K562 (cell line): Measurements from ENCODE around the gene MTA2. TPM values are rescaled to one million over a fixed set of nuclear protein-coding genes. Genes with fewer than 3 reads are reported as not detected.

Experiments
- ATAC-seq: fragments of 200-7000 bp; cut with Tn5 transposase; 3 replicates; pipeline ENCODE4 v1.9.1; 2020; ENCODE audit warnings: moderate library complexity
- BruUV-seq: library from RNA; stranded (reverse); fragments of 400-500 nt; replicated peaks from 2 replicates; lab custom pipeline; 2021; lab: Mats Ljungman, UMichigan
- CTCF ChIA-PET: fragments of 300-600 bp; formaldehyde crosslinking; extraction: SDS; loops from one replicate; lab custom pipeline; 2021; ENCODE audit warnings: low intra/inter-chr PET ratio; lab: Yijun Ruan, JAX
- POLR2A ChIA-PET: fragments of 300-600, 350-650 bp; sonication (Branson Sonifier 250); formaldehyde crosslinking; extraction: SDS; loops from one replicate; lab custom pipeline; 2021; ENCODE audit warnings: antibody characterized with exemption, inconsistent platforms; lab: Yijun Ruan, JAX
- DNase-seq, 4 experiments: peaks; one replicate each; pipeline versions ENCODE4 v3.0.0 to v3.0.0-alpha.2; 2011 to 2018; ENCODE audit warnings: low spot score in 3 of 4, mixed read lengths in 3 of 4; ENCODE audit errors: extremely low read depth in 1 of 4
- FAIRE-seq: peaks from 2 replicates; lab custom pipeline; 2011; peaks lifted over from hg19 to GRCh38; lab: Jason Lieb, UNC
- H2AFZ ChIP-seq: 2 replicates; pipeline ENCODE4 v1.6.0; 2011; ENCODE audit warnings: low read depth, low read length, control low read depth, inconsistent platforms
- H3K27ac ChIP-seq: fragments of 200-600 bp; 3 replicates; pipeline ENCODE4 v1.8.0; 2011; ENCODE audit warnings: low read depth, mild to moderate bottlenecking, control low read depth, inconsistent platforms, low read length, moderate library complexity, mixed read lengths; ENCODE audit errors: extremely low read depth
- H3K27me3 ChIP-seq, 2 experiments: fragments of 300-600 bp in 1 of 2; 2 replicates in 1 of 2; 3 replicates in 1 of 2; pipeline versions ENCODE4 v1.6.0 to v1.8.0; 2011; ENCODE audit warnings: inconsistent platforms in 2 of 2, low read length in 2 of 2, mild to moderate bottlenecking in 1 of 2, mixed read lengths in 1 of 2, moderate library complexity in 1 of 2; ENCODE audit not compliant: control insufficient read depth in 2 of 2, insufficient read depth in 2 of 2
- H3K36me3 ChIP-seq: fragments of 300-600 bp; 3 replicates; pipeline ENCODE4 v1.8.0; 2011; ENCODE audit warnings: mild to moderate bottlenecking, low read length, inconsistent platforms; ENCODE audit not compliant: control insufficient read depth, insufficient read depth
- H3K4me1 ChIP-seq, 2 experiments: fragments of 200-600 bp in 1 of 2; replicated peaks in 1 of 2; 2 replicates in 1 of 2; 3 replicates in 1 of 2; pipeline versions ENCODE4 v1.5.1 to v1.8.0; 2011; ENCODE audit warnings: inconsistent platforms in 2 of 2, low read length in 2 of 2, mild to moderate bottlenecking in 1 of 2, mixed read lengths in 1 of 2, moderate library complexity in 1 of 2; ENCODE audit not compliant: control insufficient read depth in 2 of 2, insufficient read depth in 2 of 2
- H3K4me2 ChIP-seq: 2 replicates; pipeline ENCODE4 v1.6.1; 2011; ENCODE audit warnings: low read length, control low read depth, inconsistent platforms, mixed read lengths; ENCODE audit not compliant: insufficient read depth
- H3K4me3 ChIP-seq: fragments of 200-600 bp; sonication (generic), shearing (Covaris generic); 2 replicates; pipeline ENCODE4 v1.5.1; 2016; ENCODE audit warnings: control low read depth, inconsistent platforms
- H3K79me2 ChIP-seq: fragments of 200-600 bp; 3 replicates; pipeline ENCODE4 v1.8.0; 2011; ENCODE audit warnings: low read length, inconsistent platforms; ENCODE audit not compliant: control insufficient read depth, insufficient read depth
- H3K9ac ChIP-seq, 2 experiments: 2 replicates each; pipeline versions ENCODE4 v1.6.0 to v1.6.1; 2011; ENCODE audit warnings: low read depth in 2 of 2, low read length in 2 of 2, control low read depth in 1 of 2, inconsistent platforms in 1 of 2, mild to moderate bottlenecking in 1 of 2, mixed read lengths in 1 of 2; ENCODE audit not compliant: insufficient read depth in 1 of 2
- H3K9me1 ChIP-seq: one replicate; pipeline ENCODE4 v1.6.0; 2011; ENCODE audit warnings: inconsistent platforms, mild to moderate bottlenecking, low read length, moderate library complexity; ENCODE audit not compliant: control insufficient read depth, insufficient read depth
- H3K9me3 ChIP-seq: replicated peaks from 2 replicates; pipeline ENCODE4 v1.5.1; 2011; ENCODE audit warnings: low read depth, low read length, inconsistent platforms; ENCODE audit not compliant: control insufficient read depth, insufficient read depth
- H4K20me1 ChIP-seq: replicated peaks from 2 replicates; pipeline ENCODE4 v1.6.1; 2011; ENCODE audit warnings: low read length, inconsistent platforms, mixed read lengths; ENCODE audit not compliant: control insufficient read depth, insufficient read depth
- BRD9 ChIP-seq: fragments of 450-650 bp; IDR thresholded peaks from 2 replicates; pipeline ENCODE4 v1.6.1; 2018; ENCODE audit warnings: low read depth; ENCODE audit not compliant: partially characterized antibody
- CAMTA2 ChIP-seq: fragments of 250-450 bp; sonication (Bioruptor Pico); conservative IDR thresholded peaks from 2 replicates; pipeline ENCODE4 v1.5.1; 2022
- CHCHD3 ChIP-seq: fragments of 250-450 bp; sonication (Bioruptor Pico); IDR thresholded peaks from 2 replicates; pipeline ENCODE4 v2.1.2; 2022; ENCODE audit warnings: mild to moderate bottlenecking
- EP300 ChIP-seq: IDR thresholded peaks from 2 replicates; pipeline ENCODE4 v1.6.1; 2012; ENCODE audit warnings: low read length, improper control_type of control experiment
- HCFC1 ChIP-seq: IDR thresholded peaks from 2 replicates; pipeline ENCODE4 v1.6.1; 2012; ENCODE audit warnings: low read depth, low read length, improper control_type of control experiment
- ILF3 ChIP-seq: fragments of 450-650 bp; IDR thresholded peaks from 2 replicates; pipeline ENCODE4 v1.6.1; 2018; ENCODE audit warnings: antibody characterized with exemption, mild to moderate bottlenecking, moderate library complexity, borderline replicate concordance
- MBD1 ChIP-seq: fragments of 250-450 bp; sonication (Bioruptor Pico); IDR thresholded peaks from 2 replicates; pipeline ENCODE4 v1.8.0; 2022; ENCODE audit warnings: inconsistent platforms
- RBM25 ChIP-seq: fragments of 200-400 bp; formaldehyde crosslinking; IDR thresholded peaks from 2 replicates; pipeline ENCODE4 v1.6.1; 2018; ENCODE audit warnings: low read length, low read depth, moderate library complexity; ENCODE audit not compliant: severe bottlenecking
- RCOR1 ChIP-seq, 2 experiments: IDR thresholded peaks; 2 replicates each; pipeline ENCODE4 v1.6.1; 2012; ENCODE audit warnings: low read depth in 2 of 2, low read length in 2 of 2, borderline replicate concordance in 1 of 2, improper control_type of control experiment in 1 of 2
- ZBTB7A ChIP-seq: IDR thresholded peaks from 2 replicates; pipeline ENCODE4 v1.6.1; 2011; ENCODE audit warnings: low read depth, mild to moderate bottlenecking, low read length, moderate library complexity, borderline replicate concordance; ENCODE audit not compliant: control insufficient read depth
- ZFP36 ChIP-seq: fragments of 150-350 bp; IDR thresholded peaks from 2 replicates; pipeline ENCODE4 v1.6.1; 2018; ENCODE audit warnings: low read length, low read depth; ENCODE audit not compliant: partially characterized antibody
- WGBS: fragments of 100-300 bp; shearing (Covaris generic); methylation state at CpG from one replicate; pipeline ENCODE4 v1.1.6; 2016; ENCODE audit warnings: low coverage, mixed read lengths; ENCODE audit not compliant: insufficient coverage; ENCODE audit errors: missing lambda C conversion rate; 5-methylcytosine and 5-hydroxymethylcytosine counted together
- in situ Hi-C: fragments of 300-500 bp; cut with MboI; formaldehyde crosslinking; loops from 4 replicates; pipeline ENCODE4 v1.15.0; 2018; ENCODE audit warnings: inconsistent platforms, mixed read lengths
- intact Hi-C: fragments of 100-400 bp; cut with micrococcal nuclease; formaldehyde crosslinking; loops from 2 replicates; pipeline ENCODE4 v1.14.2; 2022
- polyA plus RNA-seq, 8 experiments: library from polyadenylated mRNA; depleted of rRNA in 4 of 8; stranded (reverse) in 5 of 8; unstranded in 3 of 8; fragments of >200 nt; fragmentation: Nextera tagmentation in 2 of 8; fragmentation: Illumina TruSeq in 1 of 8; extraction: Ambion mirVana in 2 of 8; extraction: Trizol in 1 of 8; gene quantifications; 2 replicates each; pipeline versions ENCODE4 v1.2.1 to v1.2.3, GENCODE V29; 2011 to 2014; ENCODE audit warnings: inconsistent platforms in 1 of 8, missing spikeins in 1 of 8
- total RNA-seq, 7 experiments: library from RNA; depleted of rRNA in 6 of 7; stranded (reverse); fragments of >200 nt in 6 of 7; fragmentation: Illumina TruSeq in 2 of 7; extraction: Trizol in 2 of 7; gene quantifications; 2 replicates each; pipeline versions ENCODE4 v1.2.1 to v1.2.3, GENCODE V29; 2011 to 2021; ENCODE audit warnings: low replicate concordance in 1 of 7

MTA2 gene
- total and polyA plus RNA-seq, 9 of the 15 experiments (the other 6 are each of a cell fraction or from before 2014, with no cell fraction given) = 6.2 to 220 (median 172) TPM

GRCh38 chr11:62610403-62610802 is 8.7 kb upstream of the MTA2 start (continued):
- TF ChIP-seq HCFC1 (no peak), RCOR1 (IDR thresholded peaks at IDR 0.05; ENCODE audit: borderline replicate concordance in 1 of 2, low read depth in 2 of 2, low read length in 2 of 2) (peak in 1 of 2 experiments; percentile 64; a peak in 2 of 4 replicates), CAMTA2 (CRISPR knock-in tag) (no peak), BRD9 (peak; percentile 33), EP300 (no peak), CHCHD3 (CRISPR knock-in tag) (no peak), ZFP36 (peak; percentile 85), MBD1 (CRISPR knock-in tag) (no peak), RBM25 (peak; percentile 93)
- TF ChIP-seq, all 486 proteins: peak for 10

DNA sequence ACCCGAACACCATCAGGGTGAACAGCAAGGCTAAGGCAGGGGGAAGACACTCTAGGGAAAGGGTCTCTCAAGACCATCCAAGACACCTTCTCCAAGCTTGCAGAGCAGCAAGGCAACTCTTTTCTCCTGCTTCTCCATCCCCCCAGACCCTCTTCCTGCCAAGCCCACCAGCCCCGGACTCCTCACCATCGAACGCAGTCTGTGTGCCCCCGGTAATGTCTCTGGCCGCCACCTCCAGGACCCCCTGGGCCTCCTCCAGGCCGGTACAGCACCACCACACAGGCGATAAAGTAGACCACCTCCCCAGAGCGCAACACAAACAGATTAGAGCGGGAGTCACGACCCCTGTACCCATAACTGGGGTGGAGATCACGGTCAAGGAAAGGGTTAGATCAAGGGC is 7.1 kb upstream of the MTA2 start:
- Histone ChIP-seq H3K27me3 (no peaks in the 10 kb centered on the region), H3K9me3 (no peaks in the 10 kb centered on the region), H3K36me3 (peaks cover 66% of the 10 kb centered on the region; the same call in 2 of the 3 replicates), H3K27ac (no peak overlapping the region), H4K20me1 (no peaks in the 10 kb centered on the region), H3K4me1 (peaks cover 15 to 56% of the 10 kb centered on the region in 2 experiments), H3K9ac (peak overlapping the region in 1 of 2 experiments; percentile 66; a peak in 1 of 4 replicates), H3K79me2 (peaks cover 25% of the 10 kb centered on the region), H3K4me3 (no peak overlapping the region), H3K9me1 (no peaks in the 10 kb centered on the region), H2AFZ (no peak overlapping the region), H3K4me2 (no peak overlapping the region)
- no TSS peak for BruUV-seq
- ATAC-seq (no peak), FAIRE-seq (no peak), DNase-seq (no peak)
- 91% methylated on average over 12 of the region's 12 CpGs for WGBS
- 0 out of 2 replicates have a peak, but pooled peaks have one; percentile 16 for TF ChIP-seq ZBTB7A
- no peak for TF ChIP-seq ILF3
- in situ Hi-C loops = no loop called here
- POLR2A ChIA-PET = interaction anchor here (0.5 to 2.0 kb wide), 4 partner anchors 13 to 116 kb away, joined by 3 to 6 read pairs (median 4); partner anchors contain the start of genes B3GAT3 and TUT1
- CTCF ChIA-PET = interaction anchor here (1.6 kb wide), 1 partner anchor 10 kb away, joined by 3 read pairs; no protein-coding TSS in a partner anchor
- intact Hi-C loops = no loop called here
